K562 (cell line): ENCODE data around the gene KDM2B. TPM values are rescaled to one million over a fixed set of nuclear protein-coding genes. Genes with fewer than 3 reads are reported as not detected.

ENCODE experiments used
- ATF7 ChIP-seq: fragments of 450-650 bp; IDR thresholded peaks from 2 replicates; pipeline ENCODE4 v1.7.1; 2014; ENCODE audit warnings: mild to moderate bottlenecking, moderate library complexity
- BRD9 ChIP-seq: fragments of 450-650 bp; IDR thresholded peaks from 2 replicates; pipeline ENCODE4 v1.6.1; 2018; ENCODE audit warnings: low read depth; ENCODE audit not compliant: partially characterized antibody
- ESRRA ChIP-seq: fragments of 450-650 bp; IDR thresholded peaks from 2 replicates; pipeline ENCODE4 v1.6.1; 2014; ENCODE audit warnings: low read depth, mild to moderate bottlenecking, moderate library complexity, borderline replicate concordance
- HDAC3 ChIP-seq: fragments of 450-650 bp; IDR thresholded peaks from 2 replicates; pipeline ENCODE4 v1.6.1; 2018; ENCODE audit warnings: borderline replicate concordance, mild to moderate bottlenecking, moderate library complexity; ENCODE audit not compliant: partially characterized antibody
- NCOR1 ChIP-seq: fragments of 450-650 bp; IDR thresholded peaks from 2 replicates; pipeline ENCODE4 v1.6.1; 2016; ENCODE audit warnings: mild to moderate bottlenecking, moderate library complexity
- PHTF2 ChIP-seq: fragments of 250-450 bp; sonication (Bioruptor Pico); IDR thresholded peaks from 2 replicates; pipeline ENCODE4 v1.5.0; 2021; ENCODE audit warnings: mild to moderate bottlenecking
- SETDB1 ChIP-seq: IDR thresholded peaks from one replicate; pipeline ENCODE4 v1.6.1; 2012; ENCODE audit warnings: low read length, control low read depth, inconsistent platforms
- SLC30A9 ChIP-seq: fragments of 250-450 bp; sonication (Bioruptor Pico); IDR thresholded peaks from 2 replicates; pipeline ENCODE4 v1.8.0; 2022; ENCODE audit warnings: mild to moderate bottlenecking, moderate library complexity
- SMAD3 ChIP-seq: fragments of 450-650 bp; formaldehyde crosslinking; conservative IDR thresholded peaks from 2 replicates; pipeline ENCODE4 v1.4.0; 2020; ENCODE audit warnings: mild to moderate bottlenecking
- SMARCB1 ChIP-seq: IDR thresholded peaks from 2 replicates; pipeline ENCODE4 v1.6.1; 2011; ENCODE audit warnings: improper control_type of control experiment, low read depth; ENCODE audit not compliant: insufficient read length
- SMARCC2 ChIP-seq: fragments of 450-650 bp; IDR thresholded peaks from 2 replicates; pipeline ENCODE4 v1.6.1; 2017; ENCODE audit warnings: antibody characterized with exemption, moderate library complexity, mild to moderate bottlenecking, low read depth
- TAF7 ChIP-seq: fragments of 450-650 bp; IDR thresholded peaks from 2 replicates; pipeline ENCODE4 v1.6.1; 2016; ENCODE audit warnings: missing genetic modification characterization, missing compliant biosample characterization
- TARDBP ChIP-seq: fragments of 450-650 bp; IDR thresholded peaks from 2 replicates; pipeline ENCODE4 v1.6.1; 2016
- TCF7 ChIP-seq: sonication (generic); IDR thresholded peaks from 2 replicates; pipeline ENCODE4 v1.6.1; 2016; ENCODE audit warnings: antibody characterized with exemption, borderline replicate concordance
- TFAM ChIP-seq: fragments of 250-450 bp; sonication (Bioruptor Pico); conservative IDR thresholded peaks from 2 replicates; pipeline ENCODE4 v1.5.0; 2021; ENCODE audit warnings: mild to moderate bottlenecking, moderate library complexity
- ZC3H11A ChIP-seq: IDR thresholded peaks from 2 replicates; pipeline ENCODE4 v1.6.1; 2012; ENCODE audit warnings: low read depth, low read length, improper control_type of control experiment
- ZNF12 ChIP-seq: sonication (generic); formaldehyde crosslinking; IDR thresholded peaks from 2 replicates; pipeline ENCODE4 v1.4.0; 2020; ENCODE audit warnings: mild to moderate bottlenecking, missing genetic modification reagents
- ZNF121 ChIP-seq: sonication (generic); formaldehyde crosslinking; conservative IDR thresholded peaks from 2 replicates; pipeline ENCODE4 v1.8.0; 2022; ENCODE audit warnings: missing genetic modification reagents
- ZNF224 ChIP-seq: sonication (generic); formaldehyde crosslinking; IDR thresholded peaks from 2 replicates; pipeline ENCODE4 v1.8.0; 2022; ENCODE audit warnings: mild to moderate bottlenecking, missing genetic modification reagents
- ZNF561 ChIP-seq: fragments of 450-650 bp; formaldehyde crosslinking; conservative IDR thresholded peaks from 2 replicates; pipeline ENCODE4 v1.4.0; 2020; ENCODE audit warnings: mild to moderate bottlenecking, moderate library complexity
- ZNF699 ChIP-seq: fragments of 250-450 bp; sonication (Bioruptor Pico); IDR thresholded peaks from 2 replicates; pipeline ENCODE4 v1.8.0; 2021; ENCODE audit warnings: mild to moderate bottlenecking, moderate library complexity; ENCODE audit not compliant: insufficient replicate concordance
- ZNF830 ChIP-seq: fragments of 250-450 bp; sonication (Bioruptor Pico); IDR thresholded peaks from 2 replicates; pipeline ENCODE4 v1.5.0; 2021; ENCODE audit warnings: mild to moderate bottlenecking
- polyA plus RNA-seq, 8 experiments: library from polyadenylated mRNA; depleted of rRNA in 4 of 8; stranded (reverse) in 5 of 8; unstranded in 3 of 8; fragments of >200 nt; fragmentation: Nextera tagmentation in 2 of 8; fragmentation: Illumina TruSeq in 1 of 8; extraction: Ambion mirVana in 2 of 8; extraction: Trizol in 1 of 8; gene quantifications; 2 replicates each; pipeline versions ENCODE4 v1.2.1 to v1.2.3, GENCODE V29; 2011 to 2014; ENCODE audit warnings: inconsistent platforms in 1 of 8, missing spikeins in 1 of 8
- total RNA-seq, 7 experiments: library from RNA; depleted of rRNA in 6 of 7; stranded (reverse); fragments of >200 nt in 6 of 7; fragmentation: Illumina TruSeq in 2 of 7; extraction: Trizol in 2 of 7; gene quantifications; 2 replicates each; pipeline versions ENCODE4 v1.2.1 to v1.2.3, GENCODE V29; 2011 to 2021; ENCODE audit warnings: low replicate concordance in 1 of 7
- TF ChIP-seq, protein P1 (sequence below): sonication (generic); formaldehyde crosslinking; IDR thresholded peaks from 2 replicates; pipeline ENCODE4 v1.8.1; 2023; ENCODE audit warnings: mild to moderate bottlenecking, missing genetic modification reagents, moderate library complexity
- TF ChIP-seq, protein P2 (sequence below): sonication (generic); formaldehyde crosslinking; IDR thresholded peaks from 2 replicates; pipeline ENCODE4 v1.8.1; 2022; ENCODE audit warnings: missing genetic modification reagents
- TF ChIP-seq, protein P3 (sequence below): fragments of 450-650 bp; IDR thresholded peaks from 2 replicates; pipeline ENCODE4 v1.6.1; 2017; ENCODE audit warnings: mild to moderate bottlenecking, moderate library complexity
- TF ChIP-seq, protein P4 (sequence below): fragments of 250-450 bp; sonication (Bioruptor Pico); IDR thresholded peaks from 2 replicates; pipeline ENCODE4 v1.8.0; 2021; ENCODE audit warnings: borderline replicate concordance, mild to moderate bottlenecking, moderate library complexity; ENCODE audit not compliant: poor library complexity, severe bottlenecking

Gene KDM2B
- total and polyA plus RNA-seq, 9 of the 15 experiments (the other 6 are each of a cell fraction or from before 2014, with no cell fraction given), result 7.4 to 50.5 (median 22.5) TPM

DNA sequence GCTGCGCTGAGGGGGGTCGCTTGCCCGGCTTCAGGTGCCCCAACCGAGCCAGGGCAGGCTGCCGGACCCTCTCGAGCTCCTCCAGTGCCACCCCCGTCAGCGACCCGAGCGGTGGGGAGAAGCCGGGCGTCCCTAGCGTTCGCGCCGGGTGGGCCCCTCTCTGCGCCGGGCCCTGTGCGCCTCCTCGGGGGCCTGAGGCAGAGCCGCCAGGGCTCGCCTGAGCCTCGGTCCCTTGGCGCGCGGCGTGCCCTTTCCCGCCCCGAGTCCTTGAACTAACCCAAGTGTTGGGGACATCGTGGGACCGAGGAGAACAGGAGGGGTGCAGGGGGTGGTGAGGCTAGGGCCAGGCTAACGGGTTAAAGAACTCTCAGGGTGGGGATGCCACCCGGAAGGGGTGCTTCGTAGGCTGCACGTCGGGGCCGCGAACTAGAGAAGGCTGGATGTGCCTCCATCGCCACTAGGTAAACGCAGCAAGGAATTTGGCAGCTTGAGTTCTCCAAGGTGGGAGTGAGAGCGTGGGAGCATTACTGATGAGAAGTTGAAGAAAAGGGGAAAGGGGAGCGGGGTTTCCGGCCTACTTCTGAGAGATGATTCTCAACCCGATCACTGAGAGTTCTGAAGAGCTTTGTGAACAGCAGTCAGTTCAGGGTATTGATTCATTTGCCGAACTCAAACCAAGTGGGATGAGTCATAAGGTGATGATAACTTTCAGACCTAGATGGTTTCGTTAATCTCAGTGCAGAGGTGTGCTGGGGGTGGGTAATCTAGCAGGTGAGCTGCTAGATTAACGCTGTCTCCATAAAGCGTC, 180.3 kb downstream of the KDM2B start (continued):
- TF ChIP-seq TARDBP (no peak), SETDB1 (no peak), PHTF2 (no peak), SMAD3 (no peak), HDAC3 (no peak), TFAM (CRISPR knock-in tag) (no peak), ZNF830 (CRISPR knock-in tag) (no peak), ZNF121 (CRISPR knock-in tag) (no peak), ZNF699 (CRISPR knock-in tag) (no peak), SMARCB1 (no peak), ESRRA (no peak; the same call in 1 of the 2 replicates), BRD9 (no peak), NCOR1 (no peak; the same call in 1 of the 2 replicates), SMARCC2 (peak; percentile 37; the same call in 1 of the 2 replicates), TCF7 (no peak), ZNF224 (CRISPR knock-in tag) (no peak), ZC3H11A (no peak), ZNF561 (CRISPR knock-in tag) (no peak), ZNF12 (CRISPR knock-in tag) (peak; percentile 84), SLC30A9 (CRISPR knock-in tag) (no peak), TAF7 (tag) (no peak), ATF7 (no peak)
- TF ChIP-seq, protein P1, sequence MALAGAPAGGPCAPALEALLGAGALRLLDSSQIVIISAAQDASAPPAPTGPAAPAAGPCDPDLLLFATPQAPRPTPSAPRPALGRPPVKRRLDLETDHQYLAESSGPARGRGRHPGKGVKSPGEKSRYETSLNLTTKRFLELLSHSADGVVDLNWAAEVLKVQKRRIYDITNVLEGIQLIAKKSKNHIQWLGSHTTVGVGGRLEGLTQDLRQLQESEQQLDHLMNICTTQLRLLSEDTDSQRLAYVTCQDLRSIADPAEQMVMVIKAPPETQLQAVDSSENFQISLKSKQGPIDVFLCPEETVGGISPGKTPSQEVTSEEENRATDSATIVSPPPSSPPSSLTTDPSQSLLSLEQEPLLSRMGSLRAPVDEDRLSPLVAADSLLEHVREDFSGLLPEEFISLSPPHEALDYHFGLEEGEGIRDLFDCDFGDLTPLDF (CRISPR knock-in tag), result no peak
- TF ChIP-seq, protein P2, sequence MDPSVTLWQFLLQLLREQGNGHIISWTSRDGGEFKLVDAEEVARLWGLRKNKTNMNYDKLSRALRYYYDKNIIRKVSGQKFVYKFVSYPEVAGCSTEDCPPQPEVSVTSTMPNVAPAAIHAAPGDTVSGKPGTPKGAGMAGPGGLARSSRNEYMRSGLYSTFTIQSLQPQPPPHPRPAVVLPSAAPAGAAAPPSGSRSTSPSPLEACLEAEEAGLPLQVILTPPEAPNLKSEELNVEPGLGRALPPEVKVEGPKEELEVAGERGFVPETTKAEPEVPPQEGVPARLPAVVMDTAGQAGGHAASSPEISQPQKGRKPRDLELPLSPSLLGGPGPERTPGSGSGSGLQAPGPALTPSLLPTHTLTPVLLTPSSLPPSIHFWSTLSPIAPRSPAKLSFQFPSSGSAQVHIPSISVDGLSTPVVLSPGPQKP (CRISPR knock-in tag), result no peak
- TF ChIP-seq, protein P3, sequence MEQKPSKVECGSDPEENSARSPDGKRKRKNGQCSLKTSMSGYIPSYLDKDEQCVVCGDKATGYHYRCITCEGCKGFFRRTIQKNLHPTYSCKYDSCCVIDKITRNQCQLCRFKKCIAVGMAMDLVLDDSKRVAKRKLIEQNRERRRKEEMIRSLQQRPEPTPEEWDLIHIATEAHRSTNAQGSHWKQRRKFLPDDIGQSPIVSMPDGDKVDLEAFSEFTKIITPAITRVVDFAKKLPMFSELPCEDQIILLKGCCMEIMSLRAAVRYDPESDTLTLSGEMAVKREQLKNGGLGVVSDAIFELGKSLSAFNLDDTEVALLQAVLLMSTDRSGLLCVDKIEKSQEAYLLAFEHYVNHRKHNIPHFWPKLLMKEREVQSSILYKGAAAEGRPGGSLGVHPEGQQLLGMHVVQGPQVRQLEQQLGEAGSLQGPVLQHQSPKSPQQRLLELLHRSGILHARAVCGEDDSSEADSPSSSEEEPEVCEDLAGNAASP, result no peak
- TF ChIP-seq, protein P4, sequence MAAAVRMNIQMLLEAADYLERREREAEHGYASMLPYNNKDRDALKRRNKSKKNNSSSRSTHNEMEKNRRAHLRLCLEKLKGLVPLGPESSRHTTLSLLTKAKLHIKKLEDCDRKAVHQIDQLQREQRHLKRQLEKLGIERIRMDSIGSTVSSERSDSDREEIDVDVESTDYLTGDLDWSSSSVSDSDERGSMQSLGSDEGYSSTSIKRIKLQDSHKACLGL (CRISPR knock-in tag), result no peak
